ENCODE data around the gene TRAPPC5.

GRCh38 chr19:7736148-7736547 lies 55.5 kb downstream of the TRAPPC5 start:
- TF ChIP-seq CTCF (IDR thresholded peaks at IDR 0.05) (no peak), POLR2A (IDR thresholded peaks at IDR 0.05) (no peak), EP300 (IDR thresholded peaks at IDR 0.05; ENCODE audit: low read depth) (no peak), POLR2AphosphoS5 (IDR thresholded peaks at IDR 0.05) (no peak)

Data from transverse colon (tissue), 4 donors.